Breast epithelium (tissue), 3 donors: ENCODE measurements around the gene FANCC.

ENCODE experiments used
- POLR2A ChIP-seq: fragments of 450-650 bp; IDR thresholded peaks from one replicate; pipeline ENCODE4 v1.6.1; 2016; ENCODE audit warnings: antibody characterized with exemption, mild to moderate bottlenecking, moderate library complexity
- POLR2AphosphoS5 ChIP-seq, 3 donors: sonication (generic); formaldehyde crosslinking; IDR thresholded peaks; one replicate each; pipeline ENCODE4 v1.6.1; 2017; ENCODE audit warnings: antibody characterized with exemption in 3 of 3
- TF ChIP-seq, protein P1 (sequence below), 3 donors: fragments of 450-650 bp; IDR thresholded peaks; one replicate each; pipeline ENCODE4 v1.5.1; 2016 to 2017; ENCODE audit warnings: antibody characterized with exemption in 3 of 3, mild to moderate bottlenecking in 3 of 3, moderate library complexity in 3 of 3

DNA sequence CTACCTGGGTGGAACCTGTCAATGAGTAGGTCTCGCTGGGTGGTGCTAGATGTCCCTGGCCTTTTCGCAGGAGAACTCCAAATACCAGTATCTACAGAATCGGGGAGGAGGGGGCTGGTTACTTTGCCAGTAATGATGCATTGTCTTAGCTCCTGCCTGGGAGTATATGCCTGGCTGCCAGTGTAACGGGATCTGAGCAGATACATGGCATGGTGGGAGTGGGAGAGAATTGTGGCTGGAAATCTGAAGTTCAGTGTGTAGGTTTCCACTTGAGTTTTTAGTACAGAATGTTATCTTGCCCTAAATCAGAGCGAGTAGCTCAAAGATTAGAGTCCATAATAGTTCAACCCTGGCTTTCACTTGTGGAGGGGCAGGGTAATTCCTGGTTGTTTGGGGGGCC lies 38.0 kb upstream of the FANCC start:
- TF ChIP-seq, protein P1, sequence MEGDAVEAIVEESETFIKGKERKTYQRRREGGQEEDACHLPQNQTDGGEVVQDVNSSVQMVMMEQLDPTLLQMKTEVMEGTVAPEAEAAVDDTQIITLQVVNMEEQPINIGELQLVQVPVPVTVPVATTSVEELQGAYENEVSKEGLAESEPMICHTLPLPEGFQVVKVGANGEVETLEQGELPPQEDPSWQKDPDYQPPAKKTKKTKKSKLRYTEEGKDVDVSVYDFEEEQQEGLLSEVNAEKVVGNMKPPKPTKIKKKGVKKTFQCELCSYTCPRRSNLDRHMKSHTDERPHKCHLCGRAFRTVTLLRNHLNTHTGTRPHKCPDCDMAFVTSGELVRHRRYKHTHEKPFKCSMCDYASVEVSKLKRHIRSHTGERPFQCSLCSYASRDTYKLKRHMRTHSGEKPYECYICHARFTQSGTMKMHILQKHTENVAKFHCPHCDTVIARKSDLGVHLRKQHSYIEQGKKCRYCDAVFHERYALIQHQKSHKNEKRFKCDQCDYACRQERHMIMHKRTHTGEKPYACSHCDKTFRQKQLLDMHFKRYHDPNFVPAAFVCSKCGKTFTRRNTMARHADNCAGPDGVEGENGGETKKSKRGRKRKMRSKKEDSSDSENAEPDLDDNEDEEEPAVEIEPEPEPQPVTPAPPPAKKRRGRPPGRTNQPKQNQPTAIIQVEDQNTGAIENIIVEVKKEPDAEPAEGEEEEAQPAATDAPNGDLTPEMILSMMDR (IDR thresholded peaks at IDR 0.05): no peak
- TF ChIP-seq POLR2A: no peak
- no peak for TF ChIP-seq POLR2AphosphoS5 (IDR thresholded peaks at IDR 0.05)
